Suppressor macrophage (primary cell): ENCODE measurements around the gene LRMDA.
A peak's percentile ranks its signal among the peaks of the same experiment; 100 is the strongest.

Source experiments
- DNase-seq, 4 experiments: peaks; one replicate each; pipeline ENCODE4 v3.0.0-alpha.2; 2020 to 2022

LRMDA gene

DNA sequence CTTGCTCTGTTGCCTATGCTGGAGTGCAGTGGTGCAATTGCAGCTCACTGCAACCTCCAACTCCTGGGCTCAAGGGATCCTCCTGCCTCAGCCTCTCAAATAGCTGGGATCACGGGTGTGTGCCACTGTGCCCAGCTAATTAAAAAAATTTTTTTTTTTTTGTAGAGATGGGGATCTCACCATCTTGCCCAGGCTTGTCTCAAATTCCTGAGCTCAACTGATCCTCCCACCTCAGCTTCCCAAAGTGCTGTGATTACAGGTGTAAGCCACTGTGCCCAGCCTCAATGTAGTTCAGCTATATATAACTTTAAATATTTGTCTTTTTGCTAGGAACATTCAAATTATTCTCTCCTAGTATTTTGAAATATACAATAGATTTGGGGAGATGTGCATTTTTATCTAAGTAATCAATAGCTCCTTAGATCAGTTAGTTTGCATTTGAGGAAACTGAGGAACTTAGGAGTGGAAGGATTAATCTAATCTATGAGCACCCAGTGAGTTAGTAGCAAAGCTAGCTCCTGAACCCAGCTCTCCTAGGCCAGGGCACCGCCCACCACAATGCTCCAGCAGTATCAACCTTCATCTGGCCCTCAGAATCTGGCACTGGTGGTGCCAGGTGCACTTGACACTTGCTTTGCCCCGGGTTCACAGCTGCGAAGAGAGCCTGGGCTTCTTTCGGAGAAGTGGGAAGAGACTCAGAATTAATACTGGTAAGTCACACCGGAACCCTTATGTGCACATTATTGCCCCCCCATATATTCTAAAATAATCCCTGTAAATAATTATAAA lies 5.9 kb upstream of the LRMDA start:
- DNase-seq = no peak

DNA sequence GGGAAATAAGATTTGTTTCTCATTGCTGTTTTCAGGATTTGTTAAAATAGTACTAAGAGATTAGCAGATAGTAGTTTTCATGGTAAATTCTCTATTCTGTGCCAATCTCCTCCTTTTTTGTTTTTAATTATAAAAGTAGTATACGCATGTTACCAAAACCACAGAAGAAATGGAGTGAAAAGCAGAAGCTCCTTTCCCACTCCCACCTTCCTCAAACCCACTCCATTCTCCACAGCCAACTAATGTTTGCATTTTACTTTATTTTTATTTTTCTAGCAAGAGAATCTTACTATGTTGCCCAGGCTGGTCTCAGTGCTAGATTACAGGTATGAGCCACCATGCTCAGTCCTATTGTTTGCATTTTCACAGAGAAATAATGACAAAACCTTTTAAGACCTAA lies 4.5 kb upstream of the LRMDA start:
- DNase-seq = no peak

GRCh38 chr10:75427951-75428350 lies 3.5 kb upstream of the LRMDA start:
- peak in 1 of 4 experiments; percentile 24 for DNase-seq

DNA sequence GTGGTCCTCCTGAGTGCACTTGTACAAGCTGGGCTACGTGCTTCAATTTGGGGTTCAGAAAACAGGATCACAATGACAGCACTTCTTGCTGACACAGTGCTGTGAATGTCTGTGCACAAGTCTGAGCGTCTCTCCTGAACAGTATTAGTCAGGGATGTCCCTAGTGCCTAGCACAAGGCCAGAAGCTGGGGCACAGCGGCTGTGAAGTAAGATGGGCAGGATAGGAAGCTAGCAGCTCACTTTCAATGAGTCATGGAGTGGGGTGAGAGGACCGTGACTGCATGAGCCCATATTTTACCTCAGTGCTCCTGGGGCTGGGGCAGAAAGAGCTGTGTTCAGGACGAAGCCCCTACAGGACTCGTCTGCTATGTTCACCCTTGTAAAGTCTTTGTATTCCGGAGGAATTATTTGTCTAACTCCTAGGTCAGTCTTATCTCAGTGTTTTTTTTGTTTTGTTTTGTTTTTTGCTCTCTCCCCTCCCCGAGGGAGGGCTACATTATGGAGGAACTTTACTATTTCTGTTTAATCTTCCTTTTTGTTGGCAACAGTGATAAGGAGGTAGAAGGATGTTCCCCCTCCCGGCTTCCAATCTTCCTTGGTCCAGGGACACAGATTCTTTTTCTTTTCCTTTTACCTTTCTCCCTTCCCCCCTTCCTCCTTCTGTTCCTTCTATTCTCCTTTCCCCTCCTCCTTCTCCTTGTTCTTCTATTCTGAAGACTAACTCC lies 2.8 kb upstream of the LRMDA start:
- peak; percentile 61 to 83 (median 72) for DNase-seq

GRCh38 chr10:75429159-75429827 lies 2.1 kb upstream of the LRMDA start:
- no peak for DNase-seq

DNA sequence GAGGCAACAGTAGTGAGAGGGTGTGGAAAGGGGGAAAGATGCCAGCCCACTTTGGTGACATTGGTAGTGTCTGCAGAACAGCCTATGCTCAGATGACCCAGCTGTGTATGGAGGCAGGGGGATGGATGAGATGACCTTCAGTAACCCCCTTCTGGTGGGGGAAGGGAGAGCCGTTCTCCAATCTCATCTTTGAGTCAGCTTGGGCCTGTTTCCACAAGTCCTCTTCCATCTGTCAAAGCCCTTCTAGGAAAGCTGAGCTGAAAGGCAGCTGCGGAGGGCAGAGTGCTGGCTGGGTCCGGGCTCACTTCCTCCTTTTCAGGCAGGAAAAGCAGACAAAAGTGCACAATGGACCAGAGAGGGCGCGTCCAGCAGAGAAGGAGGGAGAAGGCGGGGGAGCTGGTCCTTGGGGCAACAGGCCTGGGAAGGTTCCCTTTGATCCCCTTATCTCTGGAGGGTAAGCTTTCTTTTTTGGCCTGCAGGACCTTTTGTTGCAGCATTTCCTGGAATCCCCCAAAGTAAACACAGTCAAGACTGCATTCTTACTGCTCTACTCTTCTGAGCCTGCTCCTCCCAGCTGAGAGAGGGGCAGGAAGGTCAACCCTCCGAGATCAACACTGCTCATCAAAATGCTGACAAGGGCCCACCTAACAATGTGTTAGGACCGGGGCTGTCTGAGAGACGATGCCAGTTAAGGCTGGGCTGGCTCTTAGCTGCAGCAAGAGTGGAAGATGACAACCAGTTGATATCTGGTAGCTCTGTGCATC lies 1.2 kb upstream of the LRMDA start:
- DNase-seq = peak; percentile 75 to 88 (median 86)

GRCh38 chr10:75432176-75432575 lies 752 bp downstream of the LRMDA start:
- DNase-seq = peak in 1 of 4 experiments; percentile 10

DNA sequence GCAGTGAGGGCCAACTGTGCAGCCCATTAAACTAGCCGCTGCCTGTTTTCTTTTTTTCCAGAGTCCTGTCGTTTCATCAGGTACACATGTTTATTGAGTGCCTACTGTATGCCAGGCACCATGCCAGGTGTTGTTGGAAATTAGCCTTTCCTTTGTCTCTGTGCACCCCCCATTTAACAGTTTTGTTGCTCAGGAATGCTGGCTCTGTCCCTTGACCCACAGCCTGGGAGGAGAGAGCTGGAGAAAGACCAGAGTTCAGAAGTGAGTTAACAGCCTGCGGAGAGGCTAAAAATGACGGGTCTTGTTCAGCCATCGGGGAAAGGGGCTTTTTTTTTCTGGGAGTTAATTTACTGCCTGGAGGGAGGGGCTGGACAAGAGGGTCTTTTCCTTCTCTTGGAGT lies 1.3 kb downstream of the LRMDA start:
- no peak for DNase-seq

DNA sequence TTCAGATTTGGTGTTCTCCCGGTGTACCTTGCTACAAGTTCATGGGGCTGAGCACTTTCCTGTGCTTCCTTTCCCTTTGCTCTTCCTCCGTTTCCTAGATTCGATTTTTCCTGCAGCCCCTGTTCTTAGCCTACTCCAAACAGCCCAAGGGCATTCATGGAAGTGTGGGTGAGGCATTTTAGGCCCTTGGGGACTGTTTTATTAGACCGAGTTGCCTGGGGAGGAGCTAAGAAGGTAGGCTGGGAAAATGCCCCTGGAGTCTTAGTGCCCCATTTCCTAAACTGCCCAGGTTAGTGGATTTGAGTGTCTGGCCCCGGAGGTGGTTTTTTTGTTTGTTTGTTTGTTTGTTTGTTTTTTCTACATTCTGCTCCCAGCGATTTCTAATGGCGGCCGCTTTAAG lies 1.8 kb downstream of the LRMDA start:
- no peak for DNase-seq

- DNase-seq = peak; percentile 22 to 51 (median 40)
Observed at GRCh38 chr10:75434291-75434690, 2.9 kb downstream of the LRMDA start.

DNA sequence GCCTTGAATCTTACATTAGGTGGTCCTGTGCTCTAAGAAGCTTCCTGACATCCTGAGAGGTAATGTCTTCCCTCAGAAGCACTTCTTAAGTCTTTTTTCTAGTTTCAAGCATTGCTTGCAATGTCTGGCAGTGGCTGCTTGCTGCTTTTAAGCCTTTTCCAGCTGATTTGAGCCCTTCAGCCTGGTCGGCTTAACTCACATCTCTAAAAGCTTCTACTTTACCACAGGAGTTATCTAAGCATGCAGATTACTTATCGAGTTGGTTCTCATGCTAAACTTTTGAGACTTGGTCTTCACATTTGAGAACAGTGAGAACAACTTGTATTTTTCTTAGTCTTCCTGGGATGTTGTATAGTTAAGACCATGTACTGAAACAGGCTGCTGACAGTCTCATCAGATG lies 3.9 kb downstream of the LRMDA start:
- DNase-seq = no peak

- no peak for DNase-seq
Observed at GRCh38 chr10:75436896-75437295, 5.5 kb downstream of the LRMDA start.

DNA sequence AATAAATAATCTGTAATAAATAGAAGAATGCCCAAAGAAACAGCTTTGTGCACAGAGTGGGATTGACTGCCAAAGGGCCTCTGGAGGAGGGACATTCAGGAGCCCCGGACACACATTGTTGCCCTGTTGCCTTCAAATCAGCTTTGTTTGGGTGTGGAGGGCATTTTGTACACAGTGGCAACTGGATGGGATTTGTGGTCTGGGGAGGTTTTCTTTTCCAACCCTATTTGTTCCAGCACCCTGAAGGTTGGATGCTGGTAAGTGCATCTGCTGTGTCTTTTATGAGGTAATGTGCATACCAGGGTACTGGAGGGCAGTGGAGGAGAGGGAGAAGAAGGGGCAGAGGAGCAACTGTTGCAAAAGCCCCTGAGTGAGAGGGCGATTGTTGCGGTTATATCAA lies 6.3 kb downstream of the LRMDA start:
- no peak for DNase-seq

DNA sequence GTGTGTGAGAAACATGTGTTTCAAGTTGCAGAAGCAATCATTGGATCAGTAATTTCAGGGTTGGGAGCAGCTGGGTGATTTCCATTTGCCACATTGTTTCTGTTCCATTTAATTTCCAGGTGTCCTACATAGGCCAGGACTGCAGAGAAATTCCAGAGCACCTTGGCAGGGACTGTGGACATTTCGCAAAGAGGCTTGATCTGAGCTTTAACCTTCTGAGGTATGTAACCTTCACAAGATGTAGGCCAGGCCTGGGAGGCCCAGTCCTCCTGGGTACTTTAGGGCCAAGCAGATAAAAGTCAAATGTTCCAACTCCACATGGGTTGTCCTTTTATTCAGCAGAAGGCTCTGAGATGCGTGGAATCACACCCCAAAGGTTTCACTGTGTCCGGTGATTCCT lies 6.9 kb downstream of the LRMDA start:
- no peak for DNase-seq

GRCh38 chr10:75439811-75440210 lies 8.4 kb downstream of the LRMDA start:
- no peak for DNase-seq

DNA sequence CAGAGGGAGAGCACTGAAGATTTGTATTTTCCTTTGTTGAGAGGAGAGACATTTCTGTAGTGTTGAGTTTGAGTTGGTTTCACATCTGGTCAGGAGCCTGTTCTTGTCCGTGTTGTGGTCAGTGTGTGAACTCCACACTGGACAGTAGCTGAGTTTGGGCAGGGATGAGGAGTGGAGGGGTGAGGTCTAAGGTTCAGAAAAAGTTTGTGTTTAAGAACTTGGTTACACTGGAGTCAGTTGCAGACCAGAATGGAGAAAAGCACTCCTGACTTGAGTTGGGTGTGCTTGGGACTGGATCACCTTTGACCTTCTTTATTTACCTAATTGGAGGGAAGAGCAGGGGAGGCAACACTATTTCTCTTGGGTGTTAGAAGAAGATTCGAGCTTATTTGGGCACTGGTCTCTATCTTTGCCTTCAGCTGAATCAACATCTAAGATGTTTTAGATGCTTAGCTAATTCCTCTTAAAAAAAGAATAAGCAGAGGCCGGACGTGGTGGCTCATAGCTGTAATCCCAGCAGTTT lies 8.9 kb downstream of the LRMDA start:
- DNase-seq = no peak

- no peak for DNase-seq
Observed at GRCh38 chr10:75441196-75441595, 9.8 kb downstream of the LRMDA start.

GRCh38 chr10:75441682-75442081 lies 10.3 kb downstream of the LRMDA start:
- DNase-seq = no peak

GRCh38 chr10:75443362-75443761 lies 11.9 kb downstream of the LRMDA start:
- no peak for DNase-seq

DNA sequence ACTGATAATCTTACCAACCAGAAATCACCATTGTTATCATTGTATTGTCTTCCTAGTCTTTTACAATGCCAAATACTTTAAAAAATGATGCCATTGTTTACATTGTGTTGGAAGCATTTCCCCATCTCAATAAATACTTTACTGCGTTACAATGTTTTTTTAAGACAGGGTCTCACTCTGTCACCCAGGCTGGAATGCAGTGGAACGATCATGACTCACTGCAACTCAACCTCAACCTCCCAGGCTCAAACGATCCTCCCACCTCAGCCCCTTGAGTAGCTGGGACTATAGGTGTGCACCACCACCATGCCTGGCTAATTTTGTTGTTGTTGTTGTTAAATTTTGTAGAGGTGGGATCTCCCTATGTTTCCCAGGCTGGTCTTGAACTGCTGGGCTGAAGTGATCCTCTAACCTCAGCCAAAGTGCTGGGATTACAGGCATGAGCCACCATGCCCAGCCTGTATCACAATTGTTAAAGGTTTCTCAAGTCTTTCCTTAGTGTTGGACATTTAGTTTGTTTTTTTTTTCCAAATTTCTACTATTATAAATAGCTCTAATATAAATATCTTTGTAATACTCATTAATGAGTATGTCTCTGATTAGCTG lies 13.5 kb downstream of the LRMDA start:
- DNase-seq = no peak

DNA sequence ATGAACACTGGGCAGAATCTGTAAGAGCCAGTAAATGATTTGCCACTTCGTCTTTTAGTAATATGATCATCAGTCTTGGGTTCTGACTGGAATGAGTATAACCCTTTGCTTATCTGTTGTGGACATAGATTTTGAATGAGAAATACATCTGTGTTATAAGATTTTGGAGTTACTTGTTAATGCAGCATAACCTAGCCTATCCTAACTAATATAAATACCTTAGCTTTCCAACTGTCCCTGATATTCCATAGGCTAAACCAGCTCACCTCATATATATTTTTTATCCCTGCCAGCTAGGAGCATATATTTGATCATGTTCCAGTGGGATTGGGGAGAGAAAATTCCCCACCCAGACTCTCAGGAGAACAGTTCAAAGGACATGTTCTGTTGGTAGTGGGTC lies 15.1 kb downstream of the LRMDA start:
- DNase-seq = no peak

GRCh38 chr10:75448166-75448565 lies 16.7 kb downstream of the LRMDA start:
- DNase-seq = no peak
